ENCODE data around the gene NRROS.

Gene NRROS

GRCh38 chr3:196600359-196600758, 39.1 kb upstream of the NRROS start:
- Histone ChIP-seq H3K27ac (ENCODE audit: low read depth, low read length) (no peak overlapping the region), H3K27me3 (ENCODE audit: insufficient read depth, low read length, poor library complexity) (no peaks in the 10 kb centered on the region), H3K36me3 (ENCODE audit: control insufficient read depth, insufficient read depth, low read length) (no peaks in the 10 kb centered on the region), H4K5ac (ENCODE audit: low read length) (no peak overlapping the region), H3K56ac (ENCODE audit: low read length) (no peak overlapping the region), H3K18ac (ENCODE audit: low read length) (no peak overlapping the region), H3K23ac (ENCODE audit: low read length) (no peak overlapping the region), H3K4me2 (ENCODE audit: low read length) (no peak overlapping the region), H3K4me3 (ENCODE audit: low read length) (no peak overlapping the region), H2BK120ac (ENCODE audit: low read depth, low read length) (no peak overlapping the region), H2BK5ac (ENCODE audit: low read length) (no peak overlapping the region), H3K9ac (ENCODE audit: low read length) (no peak overlapping the region), H3K79me1 (ENCODE audit: low read length) (no peaks in the 10 kb centered on the region), H3K4me1 (ENCODE audit: control insufficient read depth, low read depth, low read length) (no peaks in the 10 kb centered on the region), H2AK5ac (ENCODE audit: low read length) (no peak overlapping the region), H3K79me2 (ENCODE audit: control insufficient read depth, insufficient read depth, low read length) (no peaks in the 10 kb centered on the region), H3K4ac (ENCODE audit: low read depth, low read length) (no peak overlapping the region), H4K8ac (ENCODE audit: low read depth, low read length) (no peak overlapping the region), H2BK15ac (replicated peaks; ENCODE audit: low read depth) (no peak overlapping the region)
- WGBS (ENCODE audit: extremely low coverage, insufficient coverage, low lambda C conversion rate) = no CpG with 5 or more reads among the region's 7 CpGs
- no peak for DNase-seq

- Histone ChIP-seq H2AK5ac (ENCODE audit: low read length) (no peak overlapping the region), H3K18ac (ENCODE audit: low read length) (no peak overlapping the region), H2BK15ac (replicated peaks; ENCODE audit: low read depth) (no peak overlapping the region), H4K8ac (ENCODE audit: low read depth, low read length) (no peak overlapping the region), H3K9ac (ENCODE audit: low read length) (no peak overlapping the region), H3K4me2 (ENCODE audit: low read length) (no peak overlapping the region), H4K5ac (ENCODE audit: low read length) (no peak overlapping the region), H3K4me1 (ENCODE audit: control insufficient read depth, low read depth, low read length) (no peaks in the 10 kb centered on the region), H3K27me3 (ENCODE audit: insufficient read depth, low read length, poor library complexity) (no peaks in the 10 kb centered on the region), H3K79me2 (ENCODE audit: control insufficient read depth, insufficient read depth, low read length) (no peaks in the 10 kb centered on the region), H3K56ac (ENCODE audit: low read length) (no peak overlapping the region), H2BK120ac (ENCODE audit: low read depth, low read length) (no peak overlapping the region), H3K4ac (ENCODE audit: low read depth, low read length) (no peak overlapping the region), H3K4me3 (ENCODE audit: low read length) (no peak overlapping the region), H3K79me1 (ENCODE audit: low read length) (no peaks in the 10 kb centered on the region), H3K23ac (ENCODE audit: low read length) (no peak overlapping the region), H3K27ac (ENCODE audit: low read depth, low read length) (no peak overlapping the region), H3K36me3 (ENCODE audit: control insufficient read depth, insufficient read depth, low read length) (no peaks in the 10 kb centered on the region), H2BK5ac (ENCODE audit: low read length) (no peak overlapping the region)
- no peak for DNase-seq
- WGBS (ENCODE audit: extremely low coverage, insufficient coverage, low lambda C conversion rate) = no CpG with 5 or more reads among the region's 6 CpGs
Observed at GRCh38 chr3:196602673-196603072, 36.8 kb upstream of the NRROS start.

GRCh38 chr3:196603683-196604082, 35.8 kb upstream of the NRROS start:
- no peaks in the 10 kb centered on the region for H3K79me1 ChIP-seq (ENCODE audit: low read length)
- DNase-seq = no peak
- no peak overlapping the region for H2BK5ac ChIP-seq (ENCODE audit: low read length)
- no peak overlapping the region for H3K23ac ChIP-seq (ENCODE audit: low read length)
- no peaks in the 10 kb centered on the region for H3K27me3 ChIP-seq (ENCODE audit: insufficient read depth, low read length, poor library complexity)
- H3K4me2 ChIP-seq (ENCODE audit: low read length) = no peak overlapping the region
- H3K9ac ChIP-seq (ENCODE audit: low read length) = no peak overlapping the region
- H3K36me3 ChIP-seq (ENCODE audit: control insufficient read depth, insufficient read depth, low read length) = no peaks in the 10 kb centered on the region
- no peak overlapping the region for H3K4me3 ChIP-seq (ENCODE audit: low read length)
- no CpG with 5 or more reads among the region's 7 CpGs for WGBS (ENCODE audit: extremely low coverage, insufficient coverage, low lambda C conversion rate)
- no peak overlapping the region for H3K56ac ChIP-seq (ENCODE audit: low read length)
- no peak overlapping the region for H4K5ac ChIP-seq (ENCODE audit: low read length)
- no peak overlapping the region for H2BK15ac ChIP-seq (replicated peaks; ENCODE audit: low read depth)
- H2AK5ac ChIP-seq (ENCODE audit: low read length) = no peak overlapping the region
- no peak overlapping the region for H3K27ac ChIP-seq (ENCODE audit: low read depth, low read length)
- no peaks in the 10 kb centered on the region for H3K4me1 ChIP-seq (ENCODE audit: control insufficient read depth, low read depth, low read length)
- no peak overlapping the region for H2BK120ac ChIP-seq (ENCODE audit: low read depth, low read length)
- H4K8ac ChIP-seq (ENCODE audit: low read depth, low read length) = no peak overlapping the region
- H3K18ac ChIP-seq (ENCODE audit: low read length) = no peak overlapping the region
- no peaks in the 10 kb centered on the region for H3K79me2 ChIP-seq (ENCODE audit: control insufficient read depth, insufficient read depth, low read length)
- no peak overlapping the region for H3K4ac ChIP-seq (ENCODE audit: low read depth, low read length)

DNA sequence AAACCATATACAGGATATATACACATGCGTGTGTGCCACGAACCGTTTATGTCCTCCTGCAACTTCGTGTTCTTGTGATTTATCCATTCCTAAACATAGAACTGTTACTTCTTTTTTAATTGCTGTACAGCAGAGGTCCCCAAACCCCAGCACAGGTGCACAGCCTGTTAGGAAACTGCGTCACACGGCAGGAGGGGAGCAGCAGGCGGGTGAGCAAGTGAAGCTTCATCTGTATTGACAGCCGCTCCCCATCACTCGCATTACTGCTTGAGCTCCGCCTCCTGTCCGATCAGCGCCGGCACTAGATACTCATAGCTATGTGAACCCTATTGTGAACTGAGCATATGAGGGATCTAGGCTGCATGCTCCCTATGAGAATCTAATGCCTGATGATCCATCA, 34.9 kb upstream of the NRROS start:
- no peak overlapping the region for H3K4me3 ChIP-seq (ENCODE audit: low read length)
- no peak overlapping the region for H2BK120ac ChIP-seq (ENCODE audit: low read depth, low read length)
- no peaks in the 10 kb centered on the region for H3K27me3 ChIP-seq (ENCODE audit: insufficient read depth, low read length, poor library complexity)
- H3K9ac ChIP-seq (ENCODE audit: low read length) = no peak overlapping the region
- no peak overlapping the region for H3K18ac ChIP-seq (ENCODE audit: low read length)
- H3K4me2 ChIP-seq (ENCODE audit: low read length) = no peak overlapping the region
- no peak overlapping the region for H3K27ac ChIP-seq (ENCODE audit: low read depth, low read length)
- H3K79me1 ChIP-seq (ENCODE audit: low read length) = no peaks in the 10 kb centered on the region
- H3K4ac ChIP-seq (ENCODE audit: low read depth, low read length) = no peak overlapping the region
- no peak overlapping the region for H2BK15ac ChIP-seq (replicated peaks; ENCODE audit: low read depth)
- H3K79me2 ChIP-seq (ENCODE audit: control insufficient read depth, insufficient read depth, low read length) = no peaks in the 10 kb centered on the region
- H2BK5ac ChIP-seq (ENCODE audit: low read length) = no peak overlapping the region
- no peak overlapping the region for H3K23ac ChIP-seq (ENCODE audit: low read length)
- no peak overlapping the region for H4K5ac ChIP-seq (ENCODE audit: low read length)
- no CpG with 5 or more reads among the region's 13 CpGs for WGBS (ENCODE audit: extremely low coverage, insufficient coverage, low lambda C conversion rate)
- no peak for DNase-seq
- H4K8ac ChIP-seq (ENCODE audit: low read depth, low read length) = no peak overlapping the region
- H3K4me1 ChIP-seq (ENCODE audit: control insufficient read depth, low read depth, low read length) = no peaks in the 10 kb centered on the region
- H3K56ac ChIP-seq (ENCODE audit: low read length) = no peak overlapping the region
- H3K36me3 ChIP-seq (ENCODE audit: control insufficient read depth, insufficient read depth, low read length) = no peaks in the 10 kb centered on the region
- H2AK5ac ChIP-seq (ENCODE audit: low read length) = no peak overlapping the region

DNA sequence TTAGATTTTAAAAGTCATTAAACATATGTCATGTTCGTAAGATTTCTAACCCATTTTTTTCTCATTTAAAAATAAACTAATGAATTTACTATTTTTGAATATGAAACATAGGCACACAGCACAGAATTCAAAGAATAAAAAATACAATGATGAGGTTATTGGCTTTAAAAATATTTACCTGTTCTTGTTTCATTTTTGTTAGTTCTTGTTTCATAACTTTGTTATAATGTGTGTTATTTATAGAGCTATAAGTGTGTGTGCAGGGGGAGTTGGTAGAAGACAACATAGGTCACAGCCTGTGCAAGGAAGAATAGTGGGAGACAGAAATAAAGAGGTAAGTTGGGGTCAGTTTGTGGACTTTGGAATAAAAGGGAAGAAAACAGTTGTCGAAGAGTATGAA, 30.8 kb upstream of the NRROS start:
- no peak overlapping the region for H3K4me2 ChIP-seq (ENCODE audit: low read length)
- H2BK120ac ChIP-seq (ENCODE audit: low read depth, low read length) = no peak overlapping the region
- no peak overlapping the region for H3K18ac ChIP-seq (ENCODE audit: low read length)
- H2BK5ac ChIP-seq (ENCODE audit: low read length) = no peak overlapping the region
- no peaks in the 10 kb centered on the region for H3K79me1 ChIP-seq (ENCODE audit: low read length)
- H2BK15ac ChIP-seq (replicated peaks; ENCODE audit: low read depth) = no peak overlapping the region
- 100% methylated on average over 1 of the region's 2 CpGs for WGBS (ENCODE audit: extremely low coverage, insufficient coverage, low lambda C conversion rate)
- H3K27me3 ChIP-seq (ENCODE audit: insufficient read depth, low read length, poor library complexity) = no peaks in the 10 kb centered on the region
- H3K79me2 ChIP-seq (ENCODE audit: control insufficient read depth, insufficient read depth, low read length) = no peaks in the 10 kb centered on the region
- peaks cover 7% of the 10 kb centered on the region for H3K4me1 ChIP-seq (ENCODE audit: control insufficient read depth, low read depth, low read length)
- no peak overlapping the region for H3K27ac ChIP-seq (ENCODE audit: low read depth, low read length)
- no peak overlapping the region for H3K23ac ChIP-seq (ENCODE audit: low read length)
- H3K36me3 ChIP-seq (ENCODE audit: control insufficient read depth, insufficient read depth, low read length) = no peaks in the 10 kb centered on the region
- no peak overlapping the region for H4K5ac ChIP-seq (ENCODE audit: low read length)
- DNase-seq = no peak
- no peak overlapping the region for H3K4me3 ChIP-seq (ENCODE audit: low read length)
- no peak overlapping the region for H3K9ac ChIP-seq (ENCODE audit: low read length)
- no peak overlapping the region for H2AK5ac ChIP-seq (ENCODE audit: low read length)
- H4K8ac ChIP-seq (ENCODE audit: low read depth, low read length) = no peak overlapping the region
- no peak overlapping the region for H3K56ac ChIP-seq (ENCODE audit: low read length)
- no peak overlapping the region for H3K4ac ChIP-seq (ENCODE audit: low read depth, low read length)

- WGBS (ENCODE audit: extremely low coverage, insufficient coverage, low lambda C conversion rate) = no CpG with 5 or more reads among the region's 5 CpGs
- H3K4me3 ChIP-seq (ENCODE audit: low read length) = no peak overlapping the region
- H3K36me3 ChIP-seq (ENCODE audit: control insufficient read depth, insufficient read depth, low read length) = no peaks in the 10 kb centered on the region
- no peak overlapping the region for H4K8ac ChIP-seq (ENCODE audit: low read depth, low read length)
- H2BK15ac ChIP-seq (replicated peaks; ENCODE audit: low read depth) = no peak overlapping the region
- no peaks in the 10 kb centered on the region for H3K79me1 ChIP-seq (ENCODE audit: low read length)
- H3K9ac ChIP-seq (ENCODE audit: low read length) = no peak overlapping the region
- no peak overlapping the region for H3K56ac ChIP-seq (ENCODE audit: low read length)
- H2BK5ac ChIP-seq (ENCODE audit: low read length) = no peak overlapping the region
- H3K27me3 ChIP-seq (ENCODE audit: insufficient read depth, low read length, poor library complexity) = no peaks in the 10 kb centered on the region
- H3K4ac ChIP-seq (ENCODE audit: low read depth, low read length) = no peak overlapping the region
- DNase-seq = peak; percentile 88
- H3K4me1 ChIP-seq (ENCODE audit: control insufficient read depth, low read depth, low read length) = peaks cover 7% of the 10 kb centered on the region
- no peak overlapping the region for H4K5ac ChIP-seq (ENCODE audit: low read length)
- H2BK120ac ChIP-seq (ENCODE audit: low read depth, low read length) = no peak overlapping the region
- no peak overlapping the region for H3K4me2 ChIP-seq (ENCODE audit: low read length)
- no peak overlapping the region for H3K23ac ChIP-seq (ENCODE audit: low read length)
- no peak overlapping the region for H3K18ac ChIP-seq (ENCODE audit: low read length)
- no peaks in the 10 kb centered on the region for H3K79me2 ChIP-seq (ENCODE audit: control insufficient read depth, insufficient read depth, low read length)
- H3K27ac ChIP-seq (ENCODE audit: low read depth, low read length) = no peak overlapping the region
- no peak overlapping the region for H2AK5ac ChIP-seq (ENCODE audit: low read length)
Observed at GRCh38 chr3:196609343-196609775, 30.1 kb upstream of the NRROS start.
